CD8-positive, alpha-beta memory T cell (primary cell): ENCODE data around the gene THSD7A. TPM values are rescaled to one million over a fixed set of nuclear protein-coding genes. Genes with fewer than 3 reads are reported as not detected.

Experiments
- CTCF ChIA-PET: fragments of 350-600 bp; sonication (Branson Sonifier 250); formaldehyde crosslinking; loops from one replicate; lab custom pipeline; 2021; ENCODE audit warnings: antibody characterized with exemption; lab: Charles Lee
- POLR2A ChIA-PET: fragments of 350-600 bp; sonication (Branson Sonifier 250); formaldehyde crosslinking; loops from one replicate; lab custom pipeline; 2021; ENCODE audit warnings: antibody characterized with exemption; lab: Charles Lee
- DNase-seq, 5 donors: peaks; one replicate each; pipeline versions ENCODE4 v3.0.0 to v3.0.0-alpha.2; 2020 to 2022; ENCODE audit warnings: mixed read lengths in 1 of 5
- H3K27ac ChIP-seq: one replicate; pipeline ENCODE4 v1.7.0; 2013; ENCODE audit warnings: low read depth, mild to moderate bottlenecking, low read length, moderate library complexity
- H3K27me3 ChIP-seq: 2 replicates; pipeline ENCODE4 v1.7.0; 2013; ENCODE audit warnings: low read length, mild to moderate bottlenecking; ENCODE audit not compliant: insufficient read depth, poor library complexity, severe bottlenecking
- H3K36me3 ChIP-seq: 2 replicates; pipeline ENCODE4 v1.7.0; 2013; ENCODE audit warnings: mild to moderate bottlenecking, low read length, moderate library complexity; ENCODE audit not compliant: insufficient read depth
- H3K4me1 ChIP-seq: 2 replicates; pipeline ENCODE4 v1.7.0; 2013; ENCODE audit warnings: mild to moderate bottlenecking, low read length, moderate library complexity; ENCODE audit not compliant: insufficient read depth
- H3K4me3 ChIP-seq: 2 replicates; pipeline ENCODE4 v1.7.0; 2013; ENCODE audit warnings: mild to moderate bottlenecking, low read length
- H3K9me3 ChIP-seq: 2 replicates; pipeline ENCODE4 v1.7.0; 2013; ENCODE audit warnings: mild to moderate bottlenecking, low read length
- H3K27ac Mint-ChIP-seq, 8 donors: one replicate each; pipeline ENCODE4 v1.8.0; 2020 to 2021; ENCODE audit warnings: mixed read lengths in 8 of 8, mild to moderate bottlenecking in 6 of 8, inconsistent platforms in 3 of 8, moderate library complexity in 3 of 8
- H3K27me3 Mint-ChIP-seq, 2 donors: one replicate each; pipeline ENCODE4 v1.8.0; 2020 to 2021; ENCODE audit warnings: mixed read lengths in 2 of 2, mild to moderate bottlenecking in 1 of 2, moderate library complexity in 1 of 2
- H3K36me3 Mint-ChIP-seq, 3 donors: one replicate each; pipeline ENCODE4 v1.8.0; 2020 to 2021; ENCODE audit warnings: mixed read lengths in 3 of 3, inconsistent platforms in 1 of 3, mild to moderate bottlenecking in 1 of 3
- H3K4me1 Mint-ChIP-seq, 3 donors: one replicate each; pipeline ENCODE4 v1.8.0; 2020 to 2021; ENCODE audit warnings: mixed read lengths in 3 of 3, inconsistent platforms in 1 of 3, mild to moderate bottlenecking in 1 of 3
- H3K4me3 Mint-ChIP-seq, 7 donors: one replicate each; pipeline ENCODE4 v1.8.0; 2020 to 2021; ENCODE audit warnings: mixed read lengths in 7 of 7, mild to moderate bottlenecking in 6 of 7, moderate library complexity in 4 of 7, inconsistent platforms in 2 of 7
- H3K9me3 Mint-ChIP-seq, 5 donors: one replicate each; pipeline ENCODE4 v1.8.0; 2020 to 2022; ENCODE audit warnings: mixed read lengths in 5 of 5, mild to moderate bottlenecking in 3 of 5, moderate library complexity in 2 of 5, inconsistent platforms in 1 of 5
- polyA plus RNA-seq: library from polyadenylated mRNA; unstranded; fragments of 300-500 nt; fragmentation: Illumina TruSeq; gene quantifications from one replicate; pipeline ENCODE4 v1.2.3, GENCODE V29; 2021
- total RNA-seq, 2 experiments: library from RNA; stranded (reverse); gene quantifications; one replicate each; pipeline ENCODE4 v1.2.3, GENCODE V29; 2021

The THSD7A gene
- total and polyA plus RNA-seq, 3 experiments from 2014 or later, result not detected

DNA sequence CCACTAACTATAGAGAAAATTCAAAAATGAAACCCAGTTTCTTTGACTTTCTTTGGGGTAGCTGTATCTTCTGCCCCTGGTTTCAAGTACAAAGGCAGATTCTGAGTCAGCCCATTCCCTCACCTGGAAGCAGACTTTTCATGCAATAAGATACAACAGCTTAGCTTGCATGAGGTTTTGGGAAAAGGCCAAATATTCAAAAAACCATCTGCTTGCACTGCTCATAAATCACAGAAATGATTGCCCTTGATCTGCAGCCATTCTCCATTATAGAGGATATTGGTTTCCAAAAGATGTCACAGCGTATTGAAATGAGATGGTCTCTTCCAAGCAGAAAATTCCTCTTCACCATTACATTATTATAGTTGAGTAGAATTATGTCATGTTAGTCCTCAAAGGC is 504.4 kb downstream of the THSD7A start:
- no peaks in the 10 kb centered on the region for H3K4me1 Mint-ChIP-seq
- H3K36me3 Mint-ChIP-seq, result no peaks in the 10 kb centered on the region
- CTCF ChIA-PET, result no interaction called here
- POLR2A ChIA-PET, result no interaction called here
- no peak overlapping the region for H3K4me3 Mint-ChIP-seq
- DNase-seq, result no peak
- no peaks in the 10 kb centered on the region for H3K9me3 Mint-ChIP-seq
- no peak overlapping the region for H3K27ac ChIP-seq
- H3K4me1 ChIP-seq, result no peaks in the 10 kb centered on the region
- no peaks in the 10 kb centered on the region for H3K27me3 ChIP-seq
- no peaks in the 10 kb centered on the region for H3K36me3 ChIP-seq
- no peaks in the 10 kb centered on the region for H3K9me3 ChIP-seq
- H3K27ac Mint-ChIP-seq, result no peak overlapping the region
- H3K4me3 ChIP-seq, result no peak overlapping the region
- no peaks in the 10 kb centered on the region for H3K27me3 Mint-ChIP-seq
